MM.1S (cell line): Measurements from ENCODE around the gene SYPL2.

Experiments used
- EZH2 ChIP-seq: fragments of 300-600 bp; sonication (generic); optimal IDR thresholded peaks from 2 replicates; pipeline ENCODE3; 2017; ENCODE audit warnings: low read depth, mild to moderate bottlenecking, antibody characterized with exemption, low read length, mixed read lengths
- EZH2phosphoT487 ChIP-seq: fragments of 300-600 bp; sonication (generic); IDR thresholded peaks from 2 replicates; pipeline ENCODE4 v1.6.1; 2018; ENCODE audit warnings: antibody characterized with exemption, low read length
- TF ChIP-seq, protein P1 (sequence below): fragments of 300-600 bp; sonication (generic); IDR thresholded peaks from 2 replicates; pipeline ENCODE4 v1.5.1; 2016; ENCODE audit warnings: antibody characterized with exemption, low read length, mixed read lengths

DNA sequence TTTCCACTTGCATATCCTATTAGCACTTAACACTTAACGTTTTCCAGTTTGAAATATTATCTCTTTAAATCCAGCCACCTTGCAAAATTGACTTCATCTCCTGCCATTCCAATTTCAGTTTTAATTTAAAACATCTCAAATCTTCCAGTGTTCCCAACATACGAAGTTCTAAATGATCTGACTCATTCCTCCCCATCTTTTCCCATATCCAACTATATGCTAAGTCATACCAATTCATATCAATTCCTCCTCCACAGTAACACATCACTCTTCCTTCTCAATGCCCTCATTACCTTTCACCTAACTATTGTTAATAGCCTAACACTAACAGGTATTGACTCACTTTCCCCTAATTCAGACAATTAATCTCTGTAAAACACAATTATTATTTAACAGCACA is 42.8 kb upstream of the SYPL2 start:
- TF ChIP-seq, protein P1, sequence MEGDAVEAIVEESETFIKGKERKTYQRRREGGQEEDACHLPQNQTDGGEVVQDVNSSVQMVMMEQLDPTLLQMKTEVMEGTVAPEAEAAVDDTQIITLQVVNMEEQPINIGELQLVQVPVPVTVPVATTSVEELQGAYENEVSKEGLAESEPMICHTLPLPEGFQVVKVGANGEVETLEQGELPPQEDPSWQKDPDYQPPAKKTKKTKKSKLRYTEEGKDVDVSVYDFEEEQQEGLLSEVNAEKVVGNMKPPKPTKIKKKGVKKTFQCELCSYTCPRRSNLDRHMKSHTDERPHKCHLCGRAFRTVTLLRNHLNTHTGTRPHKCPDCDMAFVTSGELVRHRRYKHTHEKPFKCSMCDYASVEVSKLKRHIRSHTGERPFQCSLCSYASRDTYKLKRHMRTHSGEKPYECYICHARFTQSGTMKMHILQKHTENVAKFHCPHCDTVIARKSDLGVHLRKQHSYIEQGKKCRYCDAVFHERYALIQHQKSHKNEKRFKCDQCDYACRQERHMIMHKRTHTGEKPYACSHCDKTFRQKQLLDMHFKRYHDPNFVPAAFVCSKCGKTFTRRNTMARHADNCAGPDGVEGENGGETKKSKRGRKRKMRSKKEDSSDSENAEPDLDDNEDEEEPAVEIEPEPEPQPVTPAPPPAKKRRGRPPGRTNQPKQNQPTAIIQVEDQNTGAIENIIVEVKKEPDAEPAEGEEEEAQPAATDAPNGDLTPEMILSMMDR = no peak
- no peak for TF ChIP-seq EZH2
- TF ChIP-seq EZH2phosphoT487 = no peak
